ENCODE data around the gene WARS2.

Gene WARS2

GRCh38 chr1:119012383-119012782, 128.1 kb downstream of the WARS2 start:
- WGBS (ENCODE audit: extremely low coverage, insufficient coverage, insufficient read length) = 100% methylated on average over 2 of the region's 5 CpGs
- Histone ChIP-seq H3K36me3 (ENCODE audit: control insufficient read depth in 1 of 2, insufficient read depth in 2 of 2, low read length in 2 of 2) (no peaks in the 10 kb centered on the region), H3K27ac (ENCODE audit: low read depth, low read length) (no peak overlapping the region), H4K8ac (ENCODE audit: low read depth, low read length) (no peak overlapping the region), H2AFZ (ENCODE audit: insufficient read depth, low read length, poor library complexity) (no peak overlapping the region), H3K4ac (ENCODE audit: low read depth, low read length) (no peak overlapping the region), H3K18ac (ENCODE audit: low read length) (no peak overlapping the region), H3K4me2 (ENCODE audit: low read length) (no peak overlapping the region), H3K79me2 (ENCODE audit: control insufficient read depth, insufficient read depth, low read length, poor library complexity) (peaks cover 2% of the 10 kb centered on the region), H4K12ac (ENCODE audit: low read depth, low read length) (no peak overlapping the region), H3K9ac (ENCODE audit: low read length) (no peak overlapping the region), H3K4me1 (ENCODE audit: control insufficient read depth in 1 of 2, insufficient read depth in 2 of 2, low read length in 2 of 2) (peaks cover 12 to 14% of the 10 kb centered on the region in 2 experiments), H3K27me3 (ENCODE audit: insufficient read depth, low read length) (peaks cover 8% of the 10 kb centered on the region), H3K23ac (ENCODE audit: low read length) (no peak overlapping the region), H3K9me3 (ENCODE audit: insufficient read depth, low read depth, low read length) (peaks cover 3% of the 10 kb centered on the region), H4K91ac (ENCODE audit: low read depth, low read length) (no peak overlapping the region), H2BK120ac (ENCODE audit: insufficient read depth, low read length, poor library complexity) (no peak overlapping the region), H3K14ac (ENCODE audit: low read length) (no peak overlapping the region), H2AK5ac (ENCODE audit: low read length) (no peak overlapping the region), H3K4me3 (ENCODE audit: low read depth, low read length) (no peak overlapping the region), H2BK5ac (ENCODE audit: low read depth, low read length, poor library complexity) (no peak overlapping the region), H3K79me1 (ENCODE audit: low read length) (peaks cover 11% of the 10 kb centered on the region), H2BK12ac (ENCODE audit: low read length) (no peak overlapping the region)
- peak; percentile 62 to 72 for DNase-seq

- peaks cover 19 to 21% of the 10 kb centered on the region in 2 experiments for H3K4me1 ChIP-seq (ENCODE audit: control insufficient read depth in 1 of 2, insufficient read depth in 2 of 2, low read length in 2 of 2)
- H3K18ac ChIP-seq (ENCODE audit: low read length) = no peak overlapping the region
- peaks cover 15% of the 10 kb centered on the region for H3K27me3 ChIP-seq (ENCODE audit: insufficient read depth, low read length)
- no CpG with 5 or more reads among the region's 3 CpGs for WGBS (ENCODE audit: extremely low coverage, insufficient coverage, insufficient read length)
- no peak overlapping the region for H2AFZ ChIP-seq (ENCODE audit: insufficient read depth, low read length, poor library complexity)
- H3K23ac ChIP-seq (ENCODE audit: low read length) = no peak overlapping the region
- no peak overlapping the region for H4K91ac ChIP-seq (ENCODE audit: low read depth, low read length)
- DNase-seq = no peak
- H2AK5ac ChIP-seq (ENCODE audit: low read length) = no peak overlapping the region
- H3K79me2 ChIP-seq (ENCODE audit: control insufficient read depth, insufficient read depth, low read length, poor library complexity) = peaks cover 2% of the 10 kb centered on the region
- no peak overlapping the region for H3K4me3 ChIP-seq (ENCODE audit: low read depth, low read length)
- H2BK120ac ChIP-seq (ENCODE audit: insufficient read depth, low read length, poor library complexity) = no peak overlapping the region
- no peak overlapping the region for H3K14ac ChIP-seq (ENCODE audit: low read length)
- H3K36me3 ChIP-seq (ENCODE audit: control insufficient read depth in 1 of 2, insufficient read depth in 2 of 2, low read length in 2 of 2) = no peaks in the 10 kb centered on the region
- H3K27ac ChIP-seq (ENCODE audit: low read depth, low read length) = no peak overlapping the region
- peaks cover 11% of the 10 kb centered on the region for H3K79me1 ChIP-seq (ENCODE audit: low read length)
- no peak overlapping the region for H2BK12ac ChIP-seq (ENCODE audit: low read length)
- no peak overlapping the region for H2BK5ac ChIP-seq (ENCODE audit: low read depth, low read length, poor library complexity)
- H3K4me2 ChIP-seq (ENCODE audit: low read length) = no peak overlapping the region
- H3K9ac ChIP-seq (ENCODE audit: low read length) = no peak overlapping the region
- peaks cover 7% of the 10 kb centered on the region for H3K9me3 ChIP-seq (ENCODE audit: insufficient read depth, low read depth, low read length)
- H4K8ac ChIP-seq (ENCODE audit: low read depth, low read length) = no peak overlapping the region
- no peak overlapping the region for H3K4ac ChIP-seq (ENCODE audit: low read depth, low read length)
- H4K12ac ChIP-seq (ENCODE audit: low read depth, low read length) = no peak overlapping the region
These were observed 128.7 kb downstream of the WARS2 start for GRCh38 chr1:119011706-119012105.

GRCh38 chr1:119011116-119011515, 129.3 kb downstream of the WARS2 start:
- no peak overlapping the region for H3K18ac ChIP-seq (ENCODE audit: low read length)
- no peak overlapping the region for H4K12ac ChIP-seq (ENCODE audit: low read depth, low read length)
- peaks cover 11% of the 10 kb centered on the region for H3K79me1 ChIP-seq (ENCODE audit: low read length)
- WGBS (ENCODE audit: extremely low coverage, insufficient coverage, insufficient read length) = no CpG with 5 or more reads among the region's 2 CpGs
- H2BK120ac ChIP-seq (ENCODE audit: insufficient read depth, low read length, poor library complexity) = no peak overlapping the region
- H4K91ac ChIP-seq (ENCODE audit: low read depth, low read length) = no peak overlapping the region
- H2AFZ ChIP-seq (ENCODE audit: insufficient read depth, low read length, poor library complexity) = no peak overlapping the region
- no peak overlapping the region for H2BK12ac ChIP-seq (ENCODE audit: low read length)
- H3K4me2 ChIP-seq (ENCODE audit: low read length) = no peak overlapping the region
- no peak overlapping the region for H3K27ac ChIP-seq (ENCODE audit: low read depth, low read length)
- H3K4me1 ChIP-seq (ENCODE audit: control insufficient read depth in 1 of 2, insufficient read depth in 2 of 2, low read length in 2 of 2) = peaks cover 23 to 25% of the 10 kb centered on the region in 2 experiments
- H3K9me3 ChIP-seq (ENCODE audit: insufficient read depth, low read depth, low read length) = peaks cover 7% of the 10 kb centered on the region
- no peak overlapping the region for H3K14ac ChIP-seq (ENCODE audit: low read length)
- no peak overlapping the region for H2AK5ac ChIP-seq (ENCODE audit: low read length)
- no peak for DNase-seq
- no peak overlapping the region for H2BK5ac ChIP-seq (ENCODE audit: low read depth, low read length, poor library complexity)
- no peak overlapping the region for H3K23ac ChIP-seq (ENCODE audit: low read length)
- H3K4ac ChIP-seq (ENCODE audit: low read depth, low read length) = no peak overlapping the region
- no peaks in the 10 kb centered on the region for H3K36me3 ChIP-seq (ENCODE audit: control insufficient read depth in 1 of 2, insufficient read depth in 2 of 2, low read length in 2 of 2)
- H3K27me3 ChIP-seq (ENCODE audit: insufficient read depth, low read length) = peaks cover 21% of the 10 kb centered on the region
- H4K8ac ChIP-seq (ENCODE audit: low read depth, low read length) = no peak overlapping the region
- no peak overlapping the region for H3K4me3 ChIP-seq (ENCODE audit: low read depth, low read length)
- no peak overlapping the region for H3K9ac ChIP-seq (ENCODE audit: low read length)
- H3K79me2 ChIP-seq (ENCODE audit: control insufficient read depth, insufficient read depth, low read length, poor library complexity) = peaks cover 2% of the 10 kb centered on the region

GRCh38 chr1:119010201-119010600, 130.3 kb downstream of the WARS2 start:
- H2BK5ac ChIP-seq (ENCODE audit: low read depth, low read length, poor library complexity) = no peak overlapping the region
- peaks cover 7% of the 10 kb centered on the region for H3K9me3 ChIP-seq (ENCODE audit: insufficient read depth, low read depth, low read length)
- no peak overlapping the region for H3K4me2 ChIP-seq (ENCODE audit: low read length)
- H3K23ac ChIP-seq (ENCODE audit: low read length) = no peak overlapping the region
- peaks cover 26% of the 10 kb centered on the region for H3K27me3 ChIP-seq (ENCODE audit: insufficient read depth, low read length)
- no peak overlapping the region for H4K12ac ChIP-seq (ENCODE audit: low read depth, low read length)
- no peak overlapping the region for H4K91ac ChIP-seq (ENCODE audit: low read depth, low read length)
- H2BK120ac ChIP-seq (ENCODE audit: insufficient read depth, low read length, poor library complexity) = no peak overlapping the region
- H3K4ac ChIP-seq (ENCODE audit: low read depth, low read length) = no peak overlapping the region
- H2AK5ac ChIP-seq (ENCODE audit: low read length) = no peak overlapping the region
- H4K8ac ChIP-seq (ENCODE audit: low read depth, low read length) = no peak overlapping the region
- H3K27ac ChIP-seq (ENCODE audit: low read depth, low read length) = no peak overlapping the region
- no CpG with 5 or more reads among the region's 1 CpG for WGBS (ENCODE audit: extremely low coverage, insufficient coverage, insufficient read length)
- no peak overlapping the region for H3K18ac ChIP-seq (ENCODE audit: low read length)
- H3K4me1 ChIP-seq (ENCODE audit: control insufficient read depth in 1 of 2, insufficient read depth in 2 of 2, low read length in 2 of 2) = peaks cover 23 to 25% of the 10 kb centered on the region in 2 experiments
- H3K79me1 ChIP-seq (ENCODE audit: low read length) = peaks cover 11% of the 10 kb centered on the region
- no peak overlapping the region for H3K4me3 ChIP-seq (ENCODE audit: low read depth, low read length)
- peaks cover 2% of the 10 kb centered on the region for H3K79me2 ChIP-seq (ENCODE audit: control insufficient read depth, insufficient read depth, low read length, poor library complexity)
- no peaks in the 10 kb centered on the region for H3K36me3 ChIP-seq (ENCODE audit: control insufficient read depth in 1 of 2, insufficient read depth in 2 of 2, low read length in 2 of 2)
- no peak overlapping the region for H2BK12ac ChIP-seq (ENCODE audit: low read length)
- no peak for DNase-seq
- no peak overlapping the region for H3K14ac ChIP-seq (ENCODE audit: low read length)
- no peak overlapping the region for H2AFZ ChIP-seq (ENCODE audit: insufficient read depth, low read length, poor library complexity)
- no peak overlapping the region for H3K9ac ChIP-seq (ENCODE audit: low read length)

Data from trophoblast cell (in vitro differentiated cells and primary cell).